ENCODE results near the gene CEP170.
"Not testable (repeated sequence)": the region's sequence is repeated elsewhere in the genome, so short reads cannot be mapped to it uniquely, and the experiment has no call there.

CEP170 gene

DNA sequence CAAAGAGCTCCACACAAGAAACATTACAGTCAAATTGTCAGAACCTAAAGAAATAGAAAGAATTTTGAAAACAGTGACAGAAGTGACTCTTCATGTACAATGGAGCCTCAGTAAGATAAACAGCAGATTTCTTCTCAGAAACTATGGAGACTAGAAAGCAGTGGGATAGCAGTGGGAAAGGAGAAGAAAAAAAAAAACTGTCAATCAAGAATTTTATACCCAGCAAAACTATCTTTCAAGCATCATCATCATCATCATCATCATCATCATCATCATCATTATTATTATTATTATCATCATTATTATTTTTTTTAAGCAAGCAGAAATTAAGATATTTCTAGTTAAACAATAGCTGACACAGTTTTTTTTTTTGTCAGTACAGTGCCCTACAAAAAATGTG, 24.2 kb downstream of the CEP170 start:
- no peak for DNase-seq

DNA sequence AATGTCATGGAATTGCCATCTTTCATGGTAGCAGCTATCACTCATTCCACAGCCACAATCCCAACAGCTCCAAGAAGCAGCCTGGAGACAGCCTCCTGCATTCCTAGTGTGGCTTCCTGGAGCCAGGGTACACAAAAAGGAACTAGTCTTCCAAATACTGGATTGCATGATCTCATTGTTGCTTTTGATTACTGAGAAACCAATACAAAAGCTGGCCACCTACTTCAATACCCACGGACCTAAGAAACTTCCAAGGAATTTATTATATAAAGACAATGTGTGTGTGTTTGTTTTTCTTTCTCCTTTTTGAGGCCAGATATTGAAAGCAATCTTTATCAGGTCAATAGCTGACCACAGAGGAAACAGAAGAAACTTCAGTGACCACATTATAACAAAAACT, 25.6 kb downstream of the CEP170 start:
- DNase-seq, result no peak

DNA sequence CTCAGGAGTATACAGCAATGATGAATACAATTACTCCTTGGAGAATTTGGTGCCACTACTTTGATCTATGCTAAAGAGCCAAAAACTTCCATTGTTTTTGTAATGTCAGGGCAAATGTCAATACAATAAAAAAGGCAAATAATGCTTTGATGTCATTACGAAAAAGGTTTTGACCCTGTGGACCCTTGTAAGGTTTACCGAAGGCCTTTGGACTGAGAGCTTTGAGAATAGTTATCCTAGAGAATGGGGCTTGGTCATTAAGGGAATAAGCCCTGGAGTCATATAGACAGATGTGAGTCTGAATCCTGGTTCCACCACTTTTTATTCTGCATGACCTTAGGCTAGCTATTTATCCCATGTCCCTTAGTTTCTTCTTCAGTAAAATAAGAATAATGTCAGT, 27.5 kb downstream of the CEP170 start:
- DNase-seq, result no peak

DNA sequence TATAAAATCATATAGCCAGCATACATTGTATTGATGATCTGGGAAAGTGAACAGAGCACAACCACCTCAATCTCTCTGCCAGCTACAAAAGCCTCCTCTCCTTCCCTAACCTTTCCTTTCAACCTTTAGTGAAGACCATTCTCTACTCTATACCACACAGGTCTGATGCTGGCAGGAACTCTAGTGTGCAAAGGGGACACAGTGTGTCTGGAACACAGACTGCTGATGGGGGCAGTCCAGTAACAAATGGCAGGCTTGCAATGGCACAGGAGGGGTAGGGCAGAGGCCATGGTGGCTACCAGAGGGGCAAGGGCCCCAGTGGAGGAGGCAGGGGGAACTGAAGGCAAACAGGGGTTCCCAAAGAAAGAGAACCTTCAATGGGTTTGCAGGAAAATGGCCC, 37.0 kb downstream of the CEP170 start:
- DNase-seq, result no peak

DNA sequence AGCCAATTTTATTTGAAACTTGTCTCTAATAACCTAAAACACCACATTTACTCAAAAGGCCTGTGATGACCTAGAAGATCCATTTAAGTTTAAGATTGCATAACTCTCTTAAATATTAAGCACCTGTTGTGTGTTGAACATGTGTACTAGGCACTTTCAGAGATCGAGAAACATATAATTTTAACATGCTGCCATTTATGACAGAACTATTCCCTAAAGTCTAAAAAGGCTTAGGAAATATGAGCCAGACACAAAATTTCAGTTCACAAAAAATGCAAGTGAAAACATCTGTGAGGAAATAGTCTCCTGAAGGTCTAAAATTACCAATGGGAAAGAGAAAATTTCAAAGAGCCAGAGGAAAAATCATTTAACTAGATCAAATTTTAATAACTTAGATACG, 37.7 kb downstream of the CEP170 start:
- no peak for DNase-seq

DNA sequence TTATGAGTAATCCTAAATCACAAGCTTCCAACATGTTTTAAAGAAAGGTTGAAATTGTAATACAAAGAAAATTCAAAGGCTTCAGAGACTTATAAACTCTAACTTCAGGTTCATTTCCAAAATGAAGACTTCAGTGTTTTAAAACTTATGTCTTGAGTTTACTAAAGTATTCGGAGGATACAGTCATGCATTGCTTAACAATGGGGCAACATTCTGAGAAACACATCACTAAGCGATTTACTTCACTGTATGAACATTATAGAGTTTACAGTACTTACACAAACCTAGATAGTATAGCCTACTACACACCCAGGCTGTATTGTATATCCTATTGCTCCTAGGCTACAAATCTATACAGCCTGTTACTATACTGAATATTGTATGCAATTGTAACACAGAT, 38.3 kb downstream of the CEP170 start:
- no peak for DNase-seq

DNA sequence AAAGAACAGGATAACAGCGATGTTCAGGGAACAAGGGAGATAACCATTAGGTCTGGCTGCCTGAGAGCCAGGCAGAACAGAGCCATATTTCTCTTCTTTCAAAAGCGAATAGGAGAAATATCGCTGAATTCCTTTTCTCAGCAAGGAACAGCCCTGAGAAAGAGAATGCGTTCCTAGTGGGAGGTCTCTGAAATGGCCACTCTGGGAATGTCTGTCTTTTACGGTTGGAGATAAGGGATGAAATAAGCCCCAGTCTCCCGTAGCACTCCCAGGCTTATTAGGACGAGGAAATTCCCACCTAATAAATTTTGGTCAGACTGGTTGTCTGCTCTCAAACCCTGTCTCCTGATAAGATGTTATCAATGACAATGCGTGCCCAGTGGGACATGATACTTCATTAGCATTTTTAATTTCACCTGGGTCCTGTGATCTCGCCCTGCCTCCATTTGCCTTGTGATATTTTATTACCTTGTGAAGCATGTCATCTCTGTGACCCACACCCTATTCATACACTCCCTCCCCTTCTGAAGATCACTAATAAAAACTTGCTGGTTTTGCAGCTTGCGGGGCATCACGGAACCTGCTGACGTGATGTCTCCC, 39.7 kb downstream of the CEP170 start:
- DNase-seq, result not testable (repeated sequence)

DNA sequence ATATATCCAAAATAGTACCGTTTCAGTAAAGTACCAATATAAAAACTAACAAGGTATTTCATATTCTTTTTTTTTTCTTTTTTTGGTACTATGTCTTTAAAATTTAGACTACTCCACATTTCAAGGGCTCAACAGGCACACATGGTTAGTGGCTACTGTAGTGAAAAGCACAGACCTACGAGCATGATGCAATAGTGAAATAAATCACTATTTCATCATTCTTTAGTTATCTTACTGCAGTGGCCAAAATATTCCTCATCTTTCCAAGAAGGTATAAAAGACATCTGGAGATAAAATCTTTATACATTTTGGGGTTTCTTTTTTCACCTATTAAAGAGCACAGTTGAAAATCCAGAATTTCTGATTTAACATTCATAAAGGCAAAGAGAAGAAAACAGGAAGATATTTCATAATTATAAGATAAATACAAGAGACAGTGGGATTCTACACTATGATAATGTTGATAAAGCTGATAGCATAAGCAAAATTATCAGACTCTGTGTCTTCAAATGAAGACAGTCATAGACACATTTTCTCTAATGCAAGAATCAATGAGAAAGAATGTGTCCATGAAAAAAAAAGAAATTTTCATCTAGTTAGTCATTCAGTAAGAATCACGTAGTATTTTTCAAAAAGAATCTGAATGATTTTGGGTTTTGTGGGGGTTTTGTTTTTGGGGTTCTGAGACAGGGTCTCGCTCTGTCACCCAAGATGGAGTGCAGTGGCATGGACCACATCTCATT, 41.9 kb downstream of the CEP170 start:
- DNase-seq, result no peak

DNA sequence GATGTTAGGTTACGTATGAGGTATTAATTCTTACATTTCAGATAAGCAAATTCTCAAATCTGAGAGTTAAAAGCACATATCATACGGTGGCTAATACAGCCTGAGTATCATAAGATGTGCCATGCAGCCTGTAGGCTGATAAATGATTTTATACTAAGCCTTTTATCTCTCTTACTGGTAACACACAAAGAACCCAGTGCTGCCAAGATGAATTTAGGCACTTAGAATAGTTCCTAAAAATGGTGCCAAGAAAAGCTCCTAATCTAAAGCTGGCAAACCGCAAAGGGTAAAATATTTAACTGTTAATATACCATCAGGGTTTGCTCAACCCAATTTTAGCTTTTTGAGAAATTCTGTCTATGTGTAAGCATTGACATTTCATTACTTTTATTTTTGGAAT, 43.1 kb downstream of the CEP170 start:
- not testable (repeated sequence) for DNase-seq

DNA sequence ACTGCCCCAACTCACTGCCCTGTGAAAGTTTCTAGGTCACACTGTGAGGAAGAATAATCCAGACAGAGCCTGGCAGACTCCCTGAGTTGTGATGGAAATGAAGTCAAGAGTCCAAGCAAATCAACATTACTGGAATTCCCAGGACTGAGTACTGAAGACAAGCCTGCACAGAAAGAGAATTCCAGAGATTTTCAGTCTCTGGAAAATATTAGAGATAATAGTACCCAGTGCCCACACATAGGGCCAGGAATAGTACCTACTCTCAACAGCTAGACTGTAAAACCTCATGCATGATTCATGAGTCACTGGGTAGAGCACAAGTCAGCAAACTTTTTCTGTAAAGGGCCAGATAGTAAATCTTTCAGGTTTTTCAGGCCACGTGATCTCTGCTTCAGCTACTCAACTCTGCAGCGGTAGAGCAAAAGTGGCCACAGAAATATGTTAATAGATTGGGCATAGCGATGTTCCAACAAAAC, 50.0 kb downstream of the CEP170 start:
- DNase-seq, result not testable (repeated sequence)

DNA sequence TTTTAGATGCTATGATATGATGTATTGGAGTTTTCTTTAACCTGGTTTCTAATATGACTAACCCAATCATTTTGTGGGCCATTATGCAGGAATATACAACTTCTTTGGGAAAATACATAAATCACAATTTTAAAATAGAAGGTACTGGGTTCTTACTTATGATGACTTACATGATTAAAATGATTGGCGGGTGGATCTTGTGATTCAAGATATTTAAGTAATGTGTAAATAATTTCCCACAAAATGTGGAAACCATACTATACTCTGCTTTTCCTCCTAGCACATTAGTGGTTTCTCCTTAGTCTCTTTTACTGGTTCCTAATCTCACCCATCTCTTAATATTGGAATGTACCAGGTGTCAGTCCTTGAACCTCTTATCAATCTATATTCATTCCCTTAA, 50.7 kb downstream of the CEP170 start:
- DNase-seq, result not testable (repeated sequence)

DNA sequence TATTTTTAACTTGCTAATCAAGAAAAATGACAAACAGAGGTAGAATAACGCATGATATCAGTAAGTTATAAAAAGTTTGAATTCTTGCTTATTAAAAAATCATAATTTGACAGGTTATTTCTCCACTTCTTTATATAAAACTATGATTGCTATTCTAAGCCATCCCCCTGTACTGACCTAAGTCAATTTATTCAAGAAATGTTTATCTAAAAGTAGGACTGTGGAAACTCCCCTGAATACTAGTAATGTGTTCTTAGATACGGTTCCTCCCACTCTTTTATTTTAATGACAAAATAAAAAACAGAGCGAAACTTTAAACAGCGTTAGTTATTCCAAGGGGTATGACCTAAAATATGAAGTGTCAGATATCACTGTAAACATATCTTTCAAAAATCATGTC, 51.9 kb downstream of the CEP170 start:
- not testable (repeated sequence) for DNase-seq

DNA sequence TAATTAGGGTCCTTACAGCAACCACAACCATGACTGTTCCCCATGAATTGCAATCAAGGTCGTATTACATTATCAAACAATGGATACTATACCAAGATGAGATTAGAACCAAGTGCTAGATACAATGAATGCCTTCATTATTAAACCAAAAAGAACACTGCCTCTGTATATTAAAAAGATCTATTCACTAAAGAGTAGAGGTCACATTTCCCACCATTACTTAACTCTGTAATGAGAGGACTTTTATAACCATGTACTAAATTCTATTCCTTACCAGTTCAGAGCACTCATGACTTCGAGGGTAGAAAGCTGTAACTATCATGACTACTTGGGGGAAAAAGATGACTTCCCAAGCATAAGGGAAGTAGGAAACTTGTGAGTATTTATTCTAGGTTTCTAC, 53.8 kb downstream of the CEP170 start:
- not testable (repeated sequence) for DNase-seq

DNA sequence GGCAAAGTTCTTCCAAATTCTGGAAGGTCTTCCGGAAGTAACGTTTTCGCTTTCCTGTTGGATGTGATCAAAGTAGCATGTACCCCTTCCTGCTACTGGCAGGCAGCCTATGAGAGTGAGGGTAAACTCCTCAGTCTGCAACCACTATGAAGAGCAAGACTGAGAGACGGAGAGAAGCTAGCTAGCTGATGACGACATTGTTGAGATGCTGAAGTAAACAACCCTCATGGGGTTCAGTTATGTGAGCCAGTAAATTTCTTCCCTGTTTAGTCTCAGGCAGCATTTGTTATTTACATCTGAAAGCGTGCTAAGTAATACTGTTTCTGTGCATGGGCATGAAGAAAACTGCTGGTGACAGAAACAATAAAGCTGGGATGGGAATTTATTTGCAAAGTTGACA, 57.6 kb downstream of the CEP170 start:
- DNase-seq, result not testable (repeated sequence)

DNA sequence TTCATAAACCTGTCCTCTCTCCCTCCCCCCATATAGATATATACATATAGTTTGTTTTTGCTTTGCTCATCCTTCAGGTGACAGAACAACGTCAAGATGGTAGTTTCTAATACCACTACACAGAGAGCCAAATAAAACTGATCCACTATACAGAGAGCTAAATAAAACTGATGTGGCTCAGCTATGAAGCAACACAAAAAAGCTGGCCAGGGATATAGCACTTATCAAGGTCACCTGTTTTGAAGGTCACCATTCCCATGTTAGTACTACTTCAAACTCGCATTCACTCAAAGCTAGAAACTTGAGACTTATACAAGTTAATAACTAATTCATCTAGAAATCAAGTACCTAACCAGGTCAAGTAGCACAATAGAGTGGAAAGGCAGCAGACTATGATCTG, 61.8 kb downstream of the CEP170 start:
- DNase-seq, result not testable (repeated sequence)

DNA sequence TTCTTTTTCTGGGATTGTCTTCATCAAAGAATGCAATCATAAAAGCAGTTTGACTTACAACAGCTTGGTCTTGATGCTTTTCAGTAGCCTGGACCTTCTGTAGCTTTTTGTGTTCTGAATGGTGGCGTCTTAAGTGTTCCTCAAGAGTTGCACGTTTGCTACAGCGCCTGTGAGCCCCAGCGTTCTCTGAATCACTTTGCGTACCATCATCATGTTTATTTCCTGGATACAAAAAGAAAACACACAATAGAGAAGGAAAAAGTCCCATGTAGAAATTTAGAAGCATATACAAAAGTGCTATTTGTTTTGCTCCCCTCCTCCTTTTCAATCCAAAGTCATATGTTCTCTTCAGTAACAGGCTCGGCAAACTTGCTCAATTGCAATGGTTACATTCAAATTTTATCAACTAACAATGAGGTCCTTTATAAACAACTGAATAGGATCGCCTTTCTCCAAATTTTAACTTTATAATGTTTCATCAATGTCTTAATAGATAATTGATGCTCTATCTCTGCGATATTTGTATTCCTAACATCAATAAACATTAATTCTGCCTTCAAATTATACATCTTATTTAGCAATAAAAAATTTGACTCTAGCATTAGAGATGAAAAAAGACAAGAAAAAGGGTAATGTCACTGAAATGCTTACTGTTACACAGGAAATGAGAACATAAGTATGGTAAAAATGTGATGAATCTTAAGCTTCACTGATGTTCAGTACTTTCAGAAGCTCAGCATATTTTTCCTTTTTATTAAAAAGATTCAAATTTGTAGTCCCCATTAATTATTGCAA, 68.7 kb downstream of the CEP170 start:
- not testable (repeated sequence) for DNase-seq

DNA sequence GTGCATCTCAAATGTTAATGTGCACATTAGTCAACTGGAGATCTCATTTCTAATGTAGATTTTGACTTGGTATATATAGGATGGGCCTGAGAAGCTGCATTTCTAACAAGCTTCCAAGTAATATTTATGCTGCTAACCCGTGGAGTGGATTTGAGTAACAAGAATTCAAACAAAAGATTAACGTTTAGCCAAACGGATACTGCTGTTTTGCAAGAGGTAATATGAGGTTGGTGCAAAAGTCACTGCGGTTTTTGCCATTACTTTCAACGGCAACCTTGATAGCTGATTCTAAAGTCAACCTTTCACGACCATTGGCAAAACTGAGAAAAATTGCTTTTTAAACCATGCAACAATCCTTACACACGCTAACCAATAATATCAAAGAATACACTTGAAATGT, 70.3 kb downstream of the CEP170 start:
- DNase-seq, result not testable (repeated sequence)

DNA sequence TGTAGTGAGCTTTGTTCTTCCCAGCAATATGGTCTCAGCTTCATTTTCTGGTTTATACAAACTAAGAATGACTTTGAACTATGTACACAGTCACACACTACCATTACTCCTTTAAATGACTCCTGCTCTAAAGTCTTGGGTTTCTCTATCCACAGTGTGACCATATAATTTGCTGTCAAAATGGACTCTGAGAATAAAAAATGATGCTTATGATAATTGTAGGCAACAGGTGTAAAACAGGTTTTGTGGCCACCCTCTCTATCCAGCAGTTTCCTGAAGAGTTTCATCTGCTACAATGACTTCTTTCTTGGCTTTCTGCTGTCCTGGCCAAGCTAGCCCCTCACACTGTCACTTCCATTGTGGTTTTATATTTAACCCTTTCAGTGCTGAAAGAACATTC, 71.4 kb downstream of the CEP170 start:
- not testable (repeated sequence) for DNase-seq

DNA sequence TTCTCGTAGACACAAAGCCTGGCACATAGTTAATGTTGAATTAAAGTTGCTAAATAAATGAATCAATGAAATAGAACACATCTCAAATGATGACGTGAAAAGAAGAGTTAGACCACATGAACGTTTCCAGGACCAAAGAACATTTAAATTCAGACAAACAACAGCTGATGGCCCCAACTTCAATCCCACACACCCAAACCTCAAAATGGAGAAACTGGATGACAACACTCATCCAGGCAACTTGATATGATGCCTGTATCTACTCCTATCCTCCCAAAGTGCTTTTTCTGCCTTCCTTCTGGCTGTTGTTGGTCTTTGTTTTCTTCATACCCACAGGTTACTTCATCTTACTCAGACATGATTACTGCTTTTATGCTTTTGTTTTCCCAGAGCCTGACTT, 71.9 kb downstream of the CEP170 start:
- DNase-seq, result not testable (repeated sequence)

DNA sequence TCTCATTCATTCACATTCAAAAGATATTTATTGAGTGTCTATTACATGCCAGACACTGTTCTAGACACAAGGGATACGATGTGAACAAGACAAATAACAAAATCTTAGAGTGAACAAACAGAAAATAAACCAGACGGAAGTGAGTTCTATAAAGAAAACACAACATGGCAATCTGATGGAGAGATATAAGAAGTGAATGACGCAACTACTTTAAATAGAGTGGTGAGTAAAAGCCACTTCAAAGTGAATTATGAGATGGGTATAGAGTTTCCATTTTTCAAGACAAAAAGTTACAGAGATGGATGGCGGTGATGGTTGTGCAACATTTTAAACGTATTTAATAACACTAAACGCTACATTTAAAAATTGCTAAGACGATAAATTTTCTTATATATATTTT, 75.4 kb downstream of the CEP170 start:
- DNase-seq, result no peak

DNA sequence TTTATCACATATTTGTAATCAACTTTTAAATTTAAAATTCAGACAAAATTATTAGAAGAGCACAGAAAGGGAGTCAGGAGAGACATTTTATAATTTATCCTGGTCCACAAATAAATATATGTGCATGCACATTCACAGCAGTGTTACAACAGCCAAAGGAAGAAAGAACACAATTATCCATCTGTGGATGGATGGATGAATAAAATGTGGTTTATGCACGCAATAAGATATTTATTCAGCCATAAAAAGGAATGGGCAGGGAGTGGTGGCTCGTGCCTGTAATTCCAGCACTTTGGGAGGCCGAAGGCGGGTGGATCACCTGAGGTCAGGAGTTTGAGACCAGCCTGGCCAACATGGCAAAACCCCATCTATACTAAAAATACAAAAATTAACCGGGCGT, 77.3 kb downstream of the CEP170 start:
- not testable (repeated sequence) for DNase-seq

DNA sequence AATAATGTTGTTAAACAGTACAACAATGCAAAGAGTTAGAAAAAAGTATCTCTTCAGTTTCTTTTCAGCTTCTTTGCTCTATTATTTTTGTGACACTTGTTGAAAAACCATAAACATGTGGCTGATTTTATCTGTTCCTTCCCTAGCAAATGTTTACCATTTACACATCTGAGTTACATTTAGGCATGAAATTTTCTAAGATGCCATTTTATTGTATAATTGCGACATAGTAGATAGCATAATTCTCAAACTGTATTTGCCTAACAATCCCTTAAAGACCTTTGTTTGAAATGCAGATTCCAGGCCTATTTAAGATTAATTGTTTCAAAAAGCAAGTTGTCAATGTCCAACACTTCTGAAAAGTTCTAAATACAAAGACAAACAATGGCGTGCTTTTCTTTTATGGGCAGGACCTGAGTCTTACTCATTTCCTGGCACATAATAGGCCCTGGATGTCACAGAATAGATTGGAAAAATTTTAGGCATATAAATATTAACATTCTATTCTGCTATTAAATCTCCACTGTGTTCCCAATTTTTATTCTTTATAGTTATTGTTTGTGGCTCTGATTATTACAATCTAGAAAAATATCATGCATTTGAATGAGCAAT, 81.2 kb downstream of the CEP170 start:
- not testable (repeated sequence) for DNase-seq

DNA sequence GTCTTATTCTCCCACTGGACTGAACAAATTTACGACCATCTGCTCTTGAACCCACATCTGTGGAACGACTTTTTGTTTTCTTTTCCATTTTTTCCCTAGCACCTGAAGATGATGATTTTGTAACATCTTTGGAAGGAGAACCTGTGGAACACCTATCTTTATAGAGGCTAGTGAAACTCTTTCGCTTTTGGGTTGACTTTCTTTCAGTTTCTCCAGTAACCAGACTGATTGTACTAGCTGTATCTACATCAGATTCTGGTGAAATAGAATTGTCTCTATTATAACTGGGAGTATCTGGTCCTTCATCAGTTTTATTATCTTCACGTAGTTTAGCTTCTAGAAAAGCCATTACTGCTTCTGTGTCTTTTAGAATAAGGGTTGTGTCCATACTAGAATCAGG, 90.2 kb downstream of the CEP170 start:
- DNase-seq, result not testable (repeated sequence)
